Measurements from ENCODE around the gene PRKCZ.

The PRKCZ gene

GRCh38 chr1:2106659-2107405 lies 56.6 kb downstream of the PRKCZ start:
- no peak for TF ChIP-seq CTCF (IDR thresholded peaks at IDR 0.05; ENCODE audit: low read length, missing control alignments)
- DNase-seq (ENCODE audit: low read depth): no peak
- no peak overlapping the region for H3K4me3 ChIP-seq (replicated peaks; ENCODE audit: low read depth, low read length)

GRCh38 chr1:2107586-2108212 lies 57.5 kb downstream of the PRKCZ start:
- no peak for TF ChIP-seq CTCF (IDR thresholded peaks at IDR 0.05; ENCODE audit: low read length, missing control alignments)
- DNase-seq (ENCODE audit: low read depth): no peak
- no peak overlapping the region for H3K4me3 ChIP-seq (replicated peaks; ENCODE audit: low read depth, low read length)

- TF ChIP-seq CTCF (IDR thresholded peaks at IDR 0.05; ENCODE audit: low read length, missing control alignments): peak; percentile 49
- DNase-seq (ENCODE audit: low read depth): peak; percentile 50
- H3K4me3 ChIP-seq (replicated peaks; ENCODE audit: low read depth, low read length): no peak overlapping the region
Observed at GRCh38 chr1:2108213-2108876, 58.1 kb downstream of the PRKCZ start.

- H3K4me3 ChIP-seq (replicated peaks; ENCODE audit: low read depth, low read length): no peak overlapping the region
- DNase-seq (ENCODE audit: low read depth): no peak
- TF ChIP-seq CTCF (IDR thresholded peaks at IDR 0.05; ENCODE audit: low read length, missing control alignments): no peak
Observed at GRCh38 chr1:2108877-2109580, 58.8 kb downstream of the PRKCZ start.

GRCh38 chr1:2109581-2110021 lies 59.4 kb downstream of the PRKCZ start:
- no peak overlapping the region for H3K4me3 ChIP-seq (replicated peaks; ENCODE audit: low read depth, low read length)
- no peak for DNase-seq (ENCODE audit: low read depth)

More at GRCh38 chr1:2109581-2110021, 59.4 kb downstream of the PRKCZ start:
- TF ChIP-seq CTCF (IDR thresholded peaks at IDR 0.05; ENCODE audit: low read length, missing control alignments): no peak
